ENCODE measurements around the gene OR4C3. TPM values are rescaled to one million over a fixed set of nuclear protein-coding genes. Genes with fewer than 3 reads are reported as not detected.
"Not testable (repeated sequence)": the region's sequence is repeated elsewhere in the genome, so short reads cannot be mapped to it uniquely, and the experiment has no call there.

The OR4C3 gene
- total RNA-seq, 4 donors from 2014 or later: not detected

- in situ Hi-C loops (cut with MboI; ENCODE audit: low sequenced_read_pairs in 4 of 4) (no loop called here), intact Hi-C loops (cut with DNase I; ENCODE audit: low total_unique reads) (no loop called here)
- H3K4me1 ChIP-seq: no peaks in the 10 kb centered on the region
- TF ChIP-seq POLR2A (IDR thresholded peaks at IDR 0.05): no peak
- no peak for TF ChIP-seq CTCF (IDR thresholded peaks at IDR 0.05 in 4 of 5, conservative IDR thresholded peaks at IDR 0.05 in 1 of 5)
- H3K27me3 ChIP-seq: no peaks in the 10 kb centered on the region
- ATAC-seq: no peak
- no peak for DNase-seq
- H3K9me3 ChIP-seq: no peaks in the 10 kb centered on the region
- H3K36me3 ChIP-seq: no peaks in the 10 kb centered on the region
- H3K4me3 ChIP-seq: no peak overlapping the region
- H3K27ac ChIP-seq: no peak overlapping the region
Measured at GRCh38 chr11:48354013-48354412, 29.3 kb downstream of the OR4C3 start.

- DNase-seq (no peak), ATAC-seq (no peak)
- H3K27ac ChIP-seq: no peak overlapping the region
- no peaks in the 10 kb centered on the region for H3K9me3 ChIP-seq
- in situ Hi-C loops (cut with MboI; ENCODE audit: low sequenced_read_pairs in 4 of 4): no loop called here
- TF ChIP-seq POLR2A (IDR thresholded peaks at IDR 0.05) (no peak), CTCF (IDR thresholded peaks at IDR 0.05 in 4 of 5, conservative IDR thresholded peaks at IDR 0.05 in 1 of 5) (no peak)
- intact Hi-C loops (cut with DNase I; ENCODE audit: low total_unique reads): no loop called here
- no peaks in the 10 kb centered on the region for H3K27me3 ChIP-seq
- H3K4me3 ChIP-seq: no peak overlapping the region
- no peaks in the 10 kb centered on the region for H3K4me1 ChIP-seq
- no peaks in the 10 kb centered on the region for H3K36me3 ChIP-seq
Measured at GRCh38 chr11:48354677-48355076, 30.0 kb downstream of the OR4C3 start.

GRCh38 chr11:48361289-48361688 is 36.6 kb downstream of the OR4C3 start:
- in situ Hi-C loops (cut with MboI; ENCODE audit: low sequenced_read_pairs in 4 of 4); DNase-seq; H3K9me3 ChIP-seq; H3K4me3 ChIP-seq; ATAC-seq; H3K27me3 ChIP-seq; H3K4me1 ChIP-seq; H3K36me3 ChIP-seq; H3K27ac ChIP-seq; intact Hi-C loops (cut with DNase I; ENCODE audit: low total_unique reads): not testable (repeated sequence)

- intact Hi-C loops (cut with DNase I; ENCODE audit: low total_unique reads) (no loop called here), in situ Hi-C loops (cut with MboI; ENCODE audit: low sequenced_read_pairs in 4 of 4) (no loop called here)
- no peaks in the 10 kb centered on the region for H3K4me1 ChIP-seq
- ATAC-seq (no peak), DNase-seq (no peak)
- H3K4me3 ChIP-seq: no peak within 1 kb of the TSS
- no peaks in the 10 kb centered on the region for H3K27me3 ChIP-seq
- H3K9me3 ChIP-seq: no peaks in the 10 kb centered on the region
- no peak within 1 kb of the TSS for H3K27ac ChIP-seq
- no peaks in the 10 kb centered on the region for H3K36me3 ChIP-seq
- TF ChIP-seq POLR2A (IDR thresholded peaks at IDR 0.05) (no peak), CTCF (IDR thresholded peaks at IDR 0.05 in 4 of 5, conservative IDR thresholded peaks at IDR 0.05 in 1 of 5) (no peak)
Measured at GRCh38 chr11:48366365-48366764, 41.6 kb downstream of the OR4C3 start, which contains the start of gene OR4C5. TSS of gene OR4C5 (minus strand) at chr11:48366465. CDS start at chr11:48366465, 0 bp downstream.

Other genes with a start within 250 kb of the OR4C3 start
- gene OR4B1, start 108.1 kb upstream of the OR4C3 start, total RNA-seq: not detected
- gene OR4X2, start 79.8 kb upstream of the OR4C3 start, total RNA-seq: not detected
- not detected for gene OR4X1, start 61.1 kb upstream of the OR4C3 start, total RNA-seq
- gene OR4S1, start 18.7 kb upstream of the OR4C3 start, total RNA-seq: not detected
- not detected for gene OR4C5, start 41.5 kb downstream of the OR4C3 start, total RNA-seq
- gene OR4A47, start 163.9 kb downstream of the OR4C3 start, total RNA-seq: not detected